ENCODE results near the gene ADGRL2. TPM values are rescaled to one million over a fixed set of nuclear protein-coding genes. Genes with fewer than 3 reads are reported as not detected.
"Not testable (repeated sequence)": the region's sequence is repeated elsewhere in the genome, so short reads cannot be mapped to it uniquely, and the experiment has no call there.

The ADGRL2 gene
- total and polyA plus RNA-seq, 12 donors = 22.2 to 58.7 (median 48.0) TPM

DNA sequence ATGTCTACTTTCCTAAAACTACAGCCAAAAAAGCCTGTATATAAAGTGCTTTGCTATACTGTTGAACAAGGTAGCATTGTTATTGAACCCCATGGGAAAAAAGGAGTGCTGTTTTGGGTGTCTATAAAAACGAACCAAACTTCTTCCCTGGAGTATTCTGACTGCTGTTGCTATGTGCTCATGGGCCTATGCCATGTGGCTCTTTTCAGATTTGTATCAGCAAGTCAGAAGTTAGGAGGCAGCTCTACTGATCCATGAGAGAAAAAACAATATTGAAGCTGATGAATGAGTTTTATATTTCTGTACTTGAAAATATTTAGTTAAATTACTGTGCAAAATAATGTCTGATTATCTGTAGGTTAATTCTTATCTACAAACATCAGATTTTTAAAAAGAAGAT, 66.5 kb downstream of the ADGRL2 start:
- DNase-seq (no peak), ATAC-seq (no peak)
- H3K36me3 ChIP-seq = peaks cover 0 to 5% (median 0%) of the 10 kb centered on the region in 9 donors
- intact Hi-C loops (cut with DNase I) = no loop called here
- peaks cover 0 to 6% (median 0%) of the 10 kb centered on the region in 11 donors for H3K9me3 ChIP-seq
- H3K27me3 ChIP-seq = no peaks in the 10 kb centered on the region
- TF ChIP-seq, protein P1, sequence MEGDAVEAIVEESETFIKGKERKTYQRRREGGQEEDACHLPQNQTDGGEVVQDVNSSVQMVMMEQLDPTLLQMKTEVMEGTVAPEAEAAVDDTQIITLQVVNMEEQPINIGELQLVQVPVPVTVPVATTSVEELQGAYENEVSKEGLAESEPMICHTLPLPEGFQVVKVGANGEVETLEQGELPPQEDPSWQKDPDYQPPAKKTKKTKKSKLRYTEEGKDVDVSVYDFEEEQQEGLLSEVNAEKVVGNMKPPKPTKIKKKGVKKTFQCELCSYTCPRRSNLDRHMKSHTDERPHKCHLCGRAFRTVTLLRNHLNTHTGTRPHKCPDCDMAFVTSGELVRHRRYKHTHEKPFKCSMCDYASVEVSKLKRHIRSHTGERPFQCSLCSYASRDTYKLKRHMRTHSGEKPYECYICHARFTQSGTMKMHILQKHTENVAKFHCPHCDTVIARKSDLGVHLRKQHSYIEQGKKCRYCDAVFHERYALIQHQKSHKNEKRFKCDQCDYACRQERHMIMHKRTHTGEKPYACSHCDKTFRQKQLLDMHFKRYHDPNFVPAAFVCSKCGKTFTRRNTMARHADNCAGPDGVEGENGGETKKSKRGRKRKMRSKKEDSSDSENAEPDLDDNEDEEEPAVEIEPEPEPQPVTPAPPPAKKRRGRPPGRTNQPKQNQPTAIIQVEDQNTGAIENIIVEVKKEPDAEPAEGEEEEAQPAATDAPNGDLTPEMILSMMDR (IDR thresholded peaks at IDR 0.05) = no peak
- 0 to 12% methylated on average over 1 of the region's 1 CpG for WGBS, 2 donors
- peaks cover 0 to 38% (median 18%) of the 10 kb centered on the region in 9 donors for H3K4me1 ChIP-seq
- H3K4me3 ChIP-seq = no peak overlapping the region
- H3K27ac ChIP-seq = no peak overlapping the region

DNA sequence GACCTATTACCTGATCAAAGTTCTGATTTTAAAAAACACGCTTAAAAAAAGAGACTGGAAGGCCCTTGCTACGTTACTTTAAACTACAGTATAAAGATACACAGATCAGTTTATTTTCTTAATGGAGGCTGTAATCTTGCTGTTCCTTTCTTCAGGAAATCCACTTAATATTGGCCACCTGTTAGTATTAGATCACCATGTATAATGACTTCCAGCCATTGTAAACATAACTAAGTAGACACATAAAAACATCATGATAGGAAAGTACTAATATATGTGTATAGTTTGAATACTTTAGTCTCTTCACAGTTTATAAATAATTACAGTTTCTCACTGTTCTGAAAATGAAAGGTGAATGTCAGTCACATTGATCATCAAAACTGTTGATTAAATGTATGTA, 68.6 kb downstream of the ADGRL2 start:
- intact Hi-C loops (cut with DNase I) = no loop called here

DNA sequence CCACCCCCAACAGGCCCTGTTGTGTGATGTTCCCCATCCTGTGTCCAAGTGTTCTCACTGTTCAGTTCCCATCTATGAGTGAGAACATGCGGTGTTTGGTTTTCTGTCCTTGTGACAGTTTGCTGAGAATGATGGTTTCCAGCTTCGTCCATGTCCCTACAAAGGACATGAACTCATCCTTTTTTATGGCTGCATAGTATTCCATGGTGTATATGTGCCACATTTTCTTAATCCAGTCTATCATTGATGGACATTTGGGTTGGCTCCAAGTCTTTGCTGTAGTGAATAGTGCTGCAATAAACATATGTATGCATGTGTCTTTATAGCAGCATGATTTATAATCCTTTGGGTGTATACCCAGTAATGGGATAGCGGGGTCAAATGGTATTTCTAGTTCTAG, 70.4 kb downstream of the ADGRL2 start:
- WGBS, 2 donors = 97 to 98% methylated on average over 2 to 3 of the region's 3 CpGs
- H3K9me3 ChIP-seq; H3K27ac ChIP-seq; H3K27me3 ChIP-seq; DNase-seq; intact Hi-C loops (cut with DNase I); ATAC-seq; H3K36me3 ChIP-seq; H3K4me3 ChIP-seq: not testable (repeated sequence)
- peaks cover 3 to 55% (median 32%) of the 10 kb centered on the region in 9 donors for H3K4me1 ChIP-seq

More for the DNA sequence above, 68.6 kb downstream of the ADGRL2 start:
- Histone ChIP-seq H3K36me3 (no peaks in the 10 kb centered on the region), H3K27ac (no peak overlapping the region), H3K27me3 (no peaks in the 10 kb centered on the region), H3K4me3 (no peak overlapping the region), H3K4me1 (peaks cover 0 to 51% (median 31%) of the 10 kb centered on the region in 9 donors), H3K9me3 (peaks cover 0 to 6% (median 0%) of the 10 kb centered on the region in 11 donors)
- no peak for ATAC-seq
- WGBS, 2 donors = 70 to 72% methylated on average over 2 of the region's 2 CpGs
- no peak for DNase-seq
- TF ChIP-seq, protein P1 (IDR thresholded peaks at IDR 0.05) = no peak

DNA sequence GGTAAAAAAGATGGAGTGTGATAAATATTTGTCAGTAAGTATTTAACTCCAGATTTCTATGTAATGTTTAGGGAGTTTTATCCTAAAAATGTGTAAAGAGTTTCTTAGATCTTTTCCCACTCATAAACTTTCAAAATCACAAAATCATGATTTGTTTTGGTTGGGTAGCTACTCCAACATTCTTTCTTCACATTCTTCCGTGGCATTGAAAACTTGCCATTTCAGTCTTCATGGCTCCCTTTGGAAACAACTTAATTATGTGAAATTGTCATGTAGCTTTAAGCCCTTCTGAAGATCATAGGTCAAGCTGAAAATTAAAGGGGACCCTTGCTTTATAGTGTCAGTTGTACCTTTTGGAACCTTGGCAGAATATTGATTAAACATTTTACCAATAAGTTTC, 73.2 kb downstream of the ADGRL2 start:
- no peaks in the 10 kb centered on the region for H3K27me3 ChIP-seq
- no peak for DNase-seq
- H3K4me3 ChIP-seq = no peak overlapping the region
- 55% methylated on average over 1 of the region's 1 CpG for WGBS, 2 donors
- peaks cover 3 to 63% (median 49%) of the 10 kb centered on the region in 9 donors for H3K4me1 ChIP-seq
- peaks cover 0 to 6% (median 0%) of the 10 kb centered on the region in 11 donors for H3K9me3 ChIP-seq
- ATAC-seq = no peak
- H3K27ac ChIP-seq = no peak overlapping the region
- no peaks in the 10 kb centered on the region for H3K36me3 ChIP-seq
- intact Hi-C loops (cut with DNase I) = no loop called here
- TF ChIP-seq, protein P1 (IDR thresholded peaks at IDR 0.05) = no peak

DNA sequence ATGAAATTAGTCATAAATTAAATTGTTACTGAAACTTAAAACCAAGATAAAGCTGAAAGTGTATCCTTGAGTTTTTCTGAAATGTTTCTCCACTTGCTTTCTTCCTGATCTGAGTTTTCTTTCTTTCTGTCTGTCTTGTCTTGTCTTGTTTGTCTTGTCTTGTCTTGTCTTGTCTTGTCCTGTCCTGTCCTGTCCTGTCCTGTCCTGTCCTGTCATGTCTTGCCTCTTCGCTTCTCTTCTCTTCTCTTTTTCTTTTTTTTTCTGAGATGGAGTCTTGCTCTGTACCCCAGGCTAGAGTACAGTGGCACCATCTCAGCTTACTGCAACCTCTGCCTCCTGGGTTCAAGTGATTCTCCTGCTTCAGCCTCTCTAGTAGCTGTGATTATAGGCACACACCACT, 73.7 kb downstream of the ADGRL2 start:
- H3K4me1 ChIP-seq = peaks cover 3 to 64% (median 55%) of the 10 kb centered on the region in 9 donors
- H3K9me3 ChIP-seq = peaks cover 0 to 6% (median 0%) of the 10 kb centered on the region in 11 donors
- no peak overlapping the region for H3K27ac ChIP-seq
- DNase-seq (no peak), ATAC-seq (no peak)
- H3K36me3 ChIP-seq = no peaks in the 10 kb centered on the region
- no peak overlapping the region for H3K4me3 ChIP-seq
- intact Hi-C loops (cut with DNase I) = no loop called here
- 94 to 100% methylated on average over 1 of the region's 1 CpG for WGBS, 2 donors
- TF ChIP-seq, protein P1 (IDR thresholded peaks at IDR 0.05) = no peak
- H3K27me3 ChIP-seq = no peaks in the 10 kb centered on the region
